Upper lobe of left lung (tissue), 4 donors: Measurements from ENCODE around the gene POMGNT2.

ENCODE experiments used
- CTCF ChIP-seq, 6 experiments: fragments of 450-650 bp in 4 of 6; fragments of 200-600 bp in 2 of 6; sonication (generic) in 2 of 6; IDR thresholded peaks; one replicate each; pipeline ENCODE4 v1.5.1; 2016 to 2019; ENCODE audit warnings: antibody characterized with exemption in 6 of 6
- POLR2A ChIP-seq, 4 donors: fragments of 450-650 bp; IDR thresholded peaks; one replicate each; pipeline ENCODE4 v1.5.1; 2016 to 2017; ENCODE audit warnings: antibody characterized with exemption in 4 of 4, mild to moderate bottlenecking in 2 of 4

- TF ChIP-seq CTCF (IDR thresholded peaks at IDR 0.05): no peak
- TF ChIP-seq POLR2A (IDR thresholded peaks at IDR 0.05): no peak
Measured at GRCh38 chr3:43123895-43124294, 18.0 kb upstream of the POMGNT2 start.
